ENCODE results near the gene CES2.

The CES2 gene

GRCh38 chr16:66916518-66916917 is 18.8 kb upstream of the CES2 start:
- in situ Hi-C loops (cut with HindIII; ENCODE audit: low pct_unique_long_range_greater_than_20kb, low sequenced_read_pairs) = no loop called here
- no peak for TF ChIP-seq JUND (IDR thresholded peaks at IDR 0.05; ENCODE audit: low read depth)

DNA sequence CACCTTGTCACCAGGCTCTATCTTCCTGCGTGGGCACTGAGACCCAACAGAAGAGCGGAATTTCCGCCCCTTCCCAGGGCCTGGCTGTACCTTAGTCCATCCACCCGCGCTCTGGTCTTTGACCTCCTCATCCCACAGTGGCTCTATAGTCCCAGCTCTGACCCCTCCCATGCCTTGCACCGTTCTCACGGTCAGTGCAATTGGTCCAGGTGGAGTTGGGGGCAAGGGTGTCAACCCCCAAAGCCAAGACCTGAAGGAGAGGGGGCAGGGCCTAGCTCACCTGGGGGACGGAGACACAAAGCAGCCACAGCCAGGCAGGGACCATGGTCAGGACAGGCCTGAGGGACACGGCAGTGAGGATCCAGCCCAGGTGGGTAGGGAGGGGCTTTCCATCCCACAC is 17.6 kb upstream of the CES2 start:
- DNase-seq (ENCODE audit: low read depth in 1 of 2, low spot score in 1 of 2) = no peak
- TF ChIP-seq JUND (IDR thresholded peaks at IDR 0.05; ENCODE audit: low read depth) = no peak
- in situ Hi-C loops (cut with HindIII; ENCODE audit: low pct_unique_long_range_greater_than_20kb, low sequenced_read_pairs) = no loop called here

More at GRCh38 chr16:66916518-66916917, 18.8 kb upstream of the CES2 start:
- DNase-seq (ENCODE audit: low read depth in 1 of 2, low spot score in 1 of 2) = no peak

DNA sequence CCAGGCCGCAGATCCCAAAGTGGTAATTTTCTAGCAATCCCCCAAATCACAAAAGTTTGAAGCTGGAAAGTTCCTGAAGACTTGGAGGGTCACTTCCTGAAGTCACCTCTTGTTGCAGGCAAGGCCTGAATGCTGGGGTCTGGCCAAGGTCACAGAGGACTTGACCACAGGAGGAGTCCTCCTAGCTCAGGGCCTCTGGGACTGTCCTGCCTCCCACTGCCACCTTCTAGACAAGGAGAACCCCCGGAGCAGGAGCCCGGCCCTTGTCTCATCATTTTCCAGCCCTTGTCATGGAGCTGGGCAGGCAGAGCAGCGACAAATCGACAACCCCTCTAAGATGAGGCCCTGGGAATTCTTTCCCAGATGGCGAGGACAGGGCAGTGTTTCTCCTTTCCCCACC is 17.0 kb upstream of the CES2 start:
- TF ChIP-seq JUND (IDR thresholded peaks at IDR 0.05; ENCODE audit: low read depth) = no peak
- DNase-seq (ENCODE audit: low read depth in 1 of 2, low spot score in 1 of 2) = no peak
- in situ Hi-C loops (cut with HindIII; ENCODE audit: low pct_unique_long_range_greater_than_20kb, low sequenced_read_pairs) = no loop called here

- in situ Hi-C loops (cut with HindIII; ENCODE audit: low pct_unique_long_range_greater_than_20kb, low sequenced_read_pairs) = no loop called here
- TF ChIP-seq JUND (IDR thresholded peaks at IDR 0.05; ENCODE audit: low read depth) = no peak
- DNase-seq (ENCODE audit: low read depth in 1 of 2, low spot score in 1 of 2) = no peak
These were observed 16.3 kb upstream of the CES2 start, which contains the start of gene CDH16 for GRCh38 chr16:66918803-66919568. Gene CDH16 (minus strand): TSS chr16:66918885. CDS start chr16:66918065, 820 bp downstream.

GRCh38 chr16:66919569-66920298 is 15.6 kb upstream of the CES2 start:
- DNase-seq (ENCODE audit: low read depth in 1 of 2, low spot score in 1 of 2) = no peak
- no peak for TF ChIP-seq JUND (IDR thresholded peaks at IDR 0.05; ENCODE audit: low read depth)
- in situ Hi-C loops (cut with HindIII; ENCODE audit: low pct_unique_long_range_greater_than_20kb, low sequenced_read_pairs) = no loop called here

DNA sequence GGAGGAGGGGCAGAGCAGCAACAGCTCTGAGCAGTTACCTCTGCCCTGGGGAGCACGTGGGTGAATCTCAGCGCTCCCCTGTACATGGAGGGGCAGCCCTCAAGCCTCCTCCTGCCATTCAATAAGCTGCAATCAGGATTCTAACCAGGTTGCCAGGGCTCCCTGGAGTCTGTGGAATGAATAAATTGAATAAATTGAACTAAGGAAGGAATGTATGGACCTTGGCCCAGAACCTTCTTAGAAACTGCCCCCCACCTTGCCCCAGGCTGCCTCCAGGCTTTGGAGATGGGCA is 15.1 kb upstream of the CES2 start:
- in situ Hi-C loops (cut with HindIII; ENCODE audit: low pct_unique_long_range_greater_than_20kb, low sequenced_read_pairs) = no loop called here
- TF ChIP-seq JUND (IDR thresholded peaks at IDR 0.05; ENCODE audit: low read depth) = no peak
- no peak for DNase-seq (ENCODE audit: low read depth in 1 of 2, low spot score in 1 of 2)

DNA sequence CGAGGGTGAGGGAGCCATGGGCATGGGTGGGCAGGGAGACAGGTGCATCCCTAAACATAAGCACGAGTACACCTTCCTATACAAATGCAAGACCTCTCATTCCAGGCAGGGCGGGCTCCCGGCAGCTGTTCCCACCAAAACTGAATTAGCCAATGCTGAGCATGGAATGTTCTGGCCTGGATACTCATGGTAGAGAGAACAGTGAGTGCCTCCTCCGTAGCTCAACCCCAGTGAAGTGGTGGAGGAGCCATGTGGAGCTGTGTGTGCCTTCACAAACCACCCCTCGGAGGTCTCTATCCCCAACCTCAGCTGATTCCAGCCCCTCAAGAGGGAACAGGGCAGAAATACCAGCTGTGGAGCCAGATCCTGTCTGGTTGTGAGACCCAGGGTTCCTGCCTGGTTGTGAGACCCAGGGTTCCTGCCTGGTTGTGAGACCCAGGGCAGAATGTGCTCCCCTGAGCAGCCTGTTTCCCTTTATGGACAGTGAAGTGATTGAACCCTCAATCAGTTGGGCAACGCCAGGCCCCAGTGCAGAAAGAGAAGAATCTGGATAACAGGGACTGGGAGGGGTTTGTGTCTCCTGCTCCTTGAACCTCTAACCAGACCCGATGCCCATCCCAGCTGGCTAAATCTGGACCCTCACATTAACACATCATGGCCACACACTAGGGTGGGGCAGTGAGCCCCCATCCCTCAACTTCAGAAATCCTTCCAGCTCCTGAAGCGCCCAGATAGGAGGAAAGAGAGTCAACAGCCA is 14.2 kb upstream of the CES2 start:
- TF ChIP-seq JUND (IDR thresholded peaks at IDR 0.05; ENCODE audit: low read depth) = no peak
- no peak for DNase-seq (ENCODE audit: low read depth in 1 of 2, low spot score in 1 of 2)
- in situ Hi-C loops (cut with HindIII; ENCODE audit: low pct_unique_long_range_greater_than_20kb, low sequenced_read_pairs) = no loop called here

DNA sequence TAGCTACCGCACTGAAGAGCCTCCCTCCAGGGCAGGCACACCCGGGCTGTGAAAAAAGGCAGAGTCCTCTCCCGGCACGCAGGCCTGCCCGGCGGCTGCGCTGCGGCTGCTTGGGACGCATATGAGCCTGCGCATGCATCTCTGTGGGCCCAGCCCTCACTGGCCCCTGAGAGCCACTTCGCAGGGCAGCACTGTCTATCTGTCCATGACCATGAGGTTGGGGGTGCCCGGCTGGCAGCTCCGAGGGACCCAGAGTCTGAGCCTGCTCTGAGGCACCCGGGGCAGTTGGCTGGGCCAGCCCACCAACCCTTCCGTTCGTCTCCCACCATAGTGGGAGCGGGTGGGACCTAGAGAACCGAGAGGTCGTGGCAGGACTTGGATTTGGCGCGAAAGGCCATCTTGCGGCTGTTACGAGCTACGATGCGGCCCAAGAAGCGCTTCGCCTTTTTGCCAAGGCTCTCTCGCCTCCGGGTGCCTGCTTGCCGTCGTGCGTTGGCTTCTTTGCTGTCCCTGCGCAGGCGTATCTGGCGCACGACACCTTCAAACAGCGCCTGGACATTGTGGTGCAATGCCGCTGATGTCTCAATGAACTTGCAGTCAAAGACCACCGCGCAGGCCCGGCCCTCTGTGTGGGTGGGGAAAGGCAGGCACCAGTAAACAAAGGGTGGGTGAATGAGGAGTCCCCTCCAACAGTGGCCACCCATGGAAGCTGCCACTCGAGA is 13.4 kb upstream of the CES2 start:
- TF ChIP-seq JUND (IDR thresholded peaks at IDR 0.05; ENCODE audit: low read depth) = no peak
- DNase-seq (ENCODE audit: low read depth in 1 of 2, low spot score in 1 of 2) = no peak
- in situ Hi-C loops (cut with HindIII; ENCODE audit: low pct_unique_long_range_greater_than_20kb, low sequenced_read_pairs) = no loop called here

GRCh38 chr16:66923247-66923731 is 12.0 kb upstream of the CES2 start:
- no peak for DNase-seq (ENCODE audit: low read depth in 1 of 2, low spot score in 1 of 2)
- in situ Hi-C loops (cut with HindIII; ENCODE audit: low pct_unique_long_range_greater_than_20kb, low sequenced_read_pairs) = no loop called here
- no peak for TF ChIP-seq JUND (IDR thresholded peaks at IDR 0.05; ENCODE audit: low read depth)

- TF ChIP-seq JUND (IDR thresholded peaks at IDR 0.05; ENCODE audit: low read depth) = no peak
- no peak for DNase-seq (ENCODE audit: low read depth in 1 of 2, low spot score in 1 of 2)
- in situ Hi-C loops (cut with HindIII; ENCODE audit: low pct_unique_long_range_greater_than_20kb, low sequenced_read_pairs) = no loop called here
These were observed 11.4 kb upstream of the CES2 start for GRCh38 chr16:66923866-66924265.

DNA sequence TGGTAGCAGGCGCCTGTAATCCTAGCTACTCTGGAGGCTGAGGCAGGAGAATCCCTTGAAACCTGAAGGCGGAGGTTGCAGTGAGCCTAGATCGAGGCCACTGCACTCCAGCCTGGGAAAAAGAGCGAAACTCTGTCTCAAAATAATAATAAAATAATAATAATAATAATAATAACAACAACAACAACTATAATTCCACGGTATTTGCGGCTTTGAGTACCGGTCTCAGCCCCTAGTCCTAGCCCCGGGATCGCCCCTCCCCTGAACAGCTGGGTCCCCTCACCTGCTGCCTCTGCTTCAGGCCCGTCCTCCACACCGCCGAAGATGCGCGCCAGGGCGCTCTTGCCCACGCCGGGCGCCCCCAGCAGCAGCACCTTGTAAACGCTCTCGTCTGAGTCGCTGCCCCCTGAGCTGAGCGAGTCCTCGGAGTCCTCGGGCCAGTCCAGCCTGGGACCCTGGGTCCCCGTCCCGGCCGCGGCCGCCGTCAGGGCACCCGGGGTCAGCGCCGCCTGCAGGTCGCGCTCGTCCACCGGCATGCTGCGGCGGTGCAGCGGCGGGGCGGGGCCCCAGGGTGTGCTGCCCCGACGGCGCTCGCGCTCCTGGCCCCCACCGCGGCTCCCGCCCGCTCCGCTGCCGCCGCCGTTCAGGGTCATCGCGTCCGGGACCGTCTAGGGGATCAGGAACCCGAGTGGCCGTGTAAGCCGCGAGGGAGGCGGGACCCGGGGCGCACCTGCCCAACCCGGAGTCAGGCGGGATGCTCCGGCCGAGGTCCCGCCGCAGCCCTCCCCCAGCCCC is 10.6 kb upstream of the CES2 start:
- no peak for TF ChIP-seq JUND (IDR thresholded peaks at IDR 0.05; ENCODE audit: low read depth)
- in situ Hi-C loops (cut with HindIII; ENCODE audit: low pct_unique_long_range_greater_than_20kb, low sequenced_read_pairs) = no loop called here
- DNase-seq (ENCODE audit: low read depth in 1 of 2, low spot score in 1 of 2) = peak; percentile 37 to 56

Data from T47D (cell line).